ENCODE measurements around the gene GP1BA.

GRCh38 chr17:4949321-4950074 lies 17.4 kb downstream of the GP1BA start:
- TF ChIP-seq POLR2A (IDR thresholded peaks at IDR 0.05) (no peak), CTCF (IDR thresholded peaks at IDR 0.05) (no peak)

Measured in suprapubic skin (tissue), 3 donors.